IMR-90 (cell line): Measurements from ENCODE around the gene SETD6. TPM values are rescaled to one million over a fixed set of nuclear protein-coding genes. Genes with fewer than 3 reads are reported as not detected.

Source experiments
- CEBPB ChIP-seq: IDR thresholded peaks from 2 replicates; pipeline ENCODE4 v1.6.1; 2012; ENCODE audit warnings: low read depth, low read length, improper control_type of control experiment
- FOS ChIP-seq: fragments of 150-350 bp; IDR thresholded peaks from 2 replicates; pipeline ENCODE4 v1.6.1; 2016; ENCODE audit warnings: low read depth, low read length
- MAZ ChIP-seq: IDR thresholded peaks from 2 replicates; pipeline ENCODE4 v1.6.1; 2012; ENCODE audit warnings: low read depth, mild to moderate bottlenecking, low read length, improper control_type of control experiment, moderate library complexity, borderline replicate concordance
- NFE2L2 ChIP-seq: fragments of 150-350 bp; IDR thresholded peaks from 2 replicates; pipeline ENCODE4 v1.6.1; 2016; ENCODE audit warnings: low read depth, mild to moderate bottlenecking, low read length
- POLR2A ChIP-seq: IDR thresholded peaks from 2 replicates; pipeline ENCODE4 v1.6.1; 2012; ENCODE audit warnings: mild to moderate bottlenecking, low read depth, low read length
- RAD21 ChIP-seq: IDR thresholded peaks from 2 replicates; pipeline ENCODE4 v1.6.1; 2012; ENCODE audit warnings: low read length, improper control_type of control experiment
- RFX5 ChIP-seq: IDR thresholded peaks from 2 replicates; pipeline ENCODE4 v1.8.0; 2012; ENCODE audit warnings: low read depth, mild to moderate bottlenecking, low read length, moderate library complexity
- polyA plus RNA-seq, 3 experiments: library from polyadenylated mRNA; depleted of rRNA; stranded (reverse); fragments of >200 nt; gene quantifications; 2 replicates each; pipeline ENCODE4 v1.2.3, GENCODE V29; 2012; ENCODE audit warnings: low replicate concordance in 1 of 3
- total RNA-seq: library from RNA; depleted of rRNA; stranded (reverse); fragments of >200 nt; gene quantifications from 2 replicates; pipeline ENCODE4 v1.2.3, GENCODE V29; 2012

Gene SETD6
- total and polyA plus RNA-seq, 2 of the 4 experiments (the other 2 are of a cell fraction), result 3.2 to 6.4 TPM

GRCh38 chr16:58513874-58514273, 1.4 kb upstream of the SETD6 start (continued):
- TF ChIP-seq MAZ (no peak), CEBPB (no peak), POLR2A (no peak), NFE2L2 (no peak), RAD21 (no peak), FOS (no peak), RFX5 (no peak)
